ENCODE measurements around the gene LIFR. TPM values are rescaled to one million over a fixed set of nuclear protein-coding genes. Genes with fewer than 3 reads are reported as not detected.

The LIFR gene
- total and polyA plus RNA-seq, 2 donors (not counting 3 experiments of a cell fraction or from before 2014, with no cell fraction given): 4.1 to 36.4 TPM

DNA sequence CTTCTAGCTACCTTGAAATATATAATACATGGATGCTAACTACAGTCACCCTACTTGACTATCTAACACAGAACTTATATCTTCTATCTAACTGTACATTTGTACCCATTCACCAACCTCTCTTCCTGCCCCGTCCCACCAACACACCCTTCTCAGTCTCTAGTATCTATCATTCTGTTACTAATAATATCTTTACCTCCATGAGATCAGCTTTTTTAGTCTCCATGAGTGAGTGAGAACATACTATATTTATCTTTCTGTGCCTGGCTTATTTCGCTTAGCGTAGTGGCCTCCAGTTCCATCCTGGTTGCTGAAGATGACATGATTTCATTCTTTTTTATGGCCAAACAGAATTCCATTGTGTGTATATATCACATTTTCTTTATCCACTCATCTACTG lies 37.0 kb downstream of the LIFR start:
- H3K27me3 ChIP-seq (ENCODE audit: control insufficient read depth in 2 of 2, insufficient read depth in 2 of 2, low read length in 2 of 2): no peaks in the 10 kb centered on the region
- no peaks in the 10 kb centered on the region for H4K20me1 ChIP-seq (replicated peaks; ENCODE audit: control insufficient read depth, extremely low read depth, insufficient read depth, low read length)
- DNase-seq (ENCODE audit: low read depth, low spot score) (no peak), FAIRE-seq (no peak)
- intact Hi-C loops (cut with micrococcal nuclease): no loop called here
- no peaks in the 10 kb centered on the region for H3K9me1 ChIP-seq (replicated peaks; ENCODE audit: control insufficient read depth, extremely low read depth, insufficient read depth, low read length)
- H3K9ac ChIP-seq (replicated peaks; ENCODE audit: extremely low read depth, insufficient read depth, low read length): no peak overlapping the region
- no peaks in the 10 kb centered on the region for H3K9me3 ChIP-seq (replicated peaks; ENCODE audit: control insufficient read depth, insufficient read depth, low read length)
- H3K4me3 ChIP-seq (replicated peaks in 1 of 3; ENCODE audit: insufficient read depth in 1 of 3, low read depth in 1 of 3, low read length in 3 of 3): no peak overlapping the region
- dilution Hi-C loops (cut with MboI; ENCODE audit: extremely low pct_ligation_motif_present, low sequenced_read_pairs): no loop called here
- H3K79me2 ChIP-seq (ENCODE audit: control insufficient read depth, insufficient read depth, low read length): no peaks in the 10 kb centered on the region
- BruUV-seq (replicated peaks): no TSS peak
- ChIA-PET POLR2A (no interaction called here), CTCF (interaction anchor here (1.5 to 3.0 kb wide), 4 partner anchors 19 to 137 kb away, joined by 3 to 23 read pairs (median 4); no protein-coding TSS in a partner anchor)
- no peak for TF ChIP-seq EZH2 (IDR thresholded peaks at IDR 0.05; ENCODE audit: borderline replicate concordance, low read depth, low read length, severe bottlenecking)
- no peak for TF ChIP-seq MYC (IDR thresholded peaks at IDR 0.05; ENCODE audit: low read depth, low read length)
- no peak for TF ChIP-seq POLR2A (IDR thresholded peaks at IDR 0.05; ENCODE audit: low read depth, low read length)
- no peak for TF ChIP-seq JUN (IDR thresholded peaks at IDR 0.05; ENCODE audit: borderline replicate concordance, insufficient read depth, insufficient read length, low read depth)
- TF ChIP-seq POLR2AphosphoS5 (IDR thresholded peaks at IDR 0.05; ENCODE audit: insufficient read depth, low read depth, low read length): no peak
- no peak for TF ChIP-seq FOS (IDR thresholded peaks at IDR 0.05; ENCODE audit: borderline replicate concordance, insufficient read depth, low read length)
- no peak for TF ChIP-seq GATA2 (IDR thresholded peaks at IDR 0.05; ENCODE audit: insufficient read depth, insufficient read length, low read depth, low read length)
- TF ChIP-seq, protein P1, sequence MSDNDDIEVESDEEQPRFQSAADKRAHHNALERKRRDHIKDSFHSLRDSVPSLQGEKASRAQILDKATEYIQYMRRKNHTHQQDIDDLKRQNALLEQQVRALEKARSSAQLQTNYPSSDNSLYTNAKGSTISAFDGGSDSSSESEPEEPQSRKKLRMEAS (IDR thresholded peaks at IDR 0.05; ENCODE audit: insufficient read depth, insufficient read length): no peak
- TF ChIP-seq, protein P2, sequence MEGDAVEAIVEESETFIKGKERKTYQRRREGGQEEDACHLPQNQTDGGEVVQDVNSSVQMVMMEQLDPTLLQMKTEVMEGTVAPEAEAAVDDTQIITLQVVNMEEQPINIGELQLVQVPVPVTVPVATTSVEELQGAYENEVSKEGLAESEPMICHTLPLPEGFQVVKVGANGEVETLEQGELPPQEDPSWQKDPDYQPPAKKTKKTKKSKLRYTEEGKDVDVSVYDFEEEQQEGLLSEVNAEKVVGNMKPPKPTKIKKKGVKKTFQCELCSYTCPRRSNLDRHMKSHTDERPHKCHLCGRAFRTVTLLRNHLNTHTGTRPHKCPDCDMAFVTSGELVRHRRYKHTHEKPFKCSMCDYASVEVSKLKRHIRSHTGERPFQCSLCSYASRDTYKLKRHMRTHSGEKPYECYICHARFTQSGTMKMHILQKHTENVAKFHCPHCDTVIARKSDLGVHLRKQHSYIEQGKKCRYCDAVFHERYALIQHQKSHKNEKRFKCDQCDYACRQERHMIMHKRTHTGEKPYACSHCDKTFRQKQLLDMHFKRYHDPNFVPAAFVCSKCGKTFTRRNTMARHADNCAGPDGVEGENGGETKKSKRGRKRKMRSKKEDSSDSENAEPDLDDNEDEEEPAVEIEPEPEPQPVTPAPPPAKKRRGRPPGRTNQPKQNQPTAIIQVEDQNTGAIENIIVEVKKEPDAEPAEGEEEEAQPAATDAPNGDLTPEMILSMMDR (IDR thresholded peaks at IDR 0.05; ENCODE audit: extremely low read depth in 1 of 2, insufficient read depth in 1 of 2, low read depth in 1 of 2, low read length in 2 of 2): no peak
- H3K27ac ChIP-seq (ENCODE audit: insufficient read depth, low read depth, low read length): no peak overlapping the region
- H3K36me3 ChIP-seq (ENCODE audit: control insufficient read depth in 2 of 2, extremely low read depth in 1 of 2, insufficient read depth in 2 of 2, low read length in 2 of 2): peaks cover 0 to 9% of the 10 kb centered on the region in 2 experiments
- H3K4me1 ChIP-seq (ENCODE audit: control insufficient read depth, extremely low read depth, insufficient read depth, low read length): no peaks in the 10 kb centered on the region
- no peak overlapping the region for H3K4me2 ChIP-seq (ENCODE audit: insufficient read depth, low read length)
- H2AFZ ChIP-seq (ENCODE audit: low read depth, low read length): no peak overlapping the region
